Effector memory CD4-positive, alpha-beta T cell (primary cell): ENCODE results near the gene TMEM131.
"Not testable (repeated sequence)": the region's sequence is repeated elsewhere in the genome, so short reads cannot be mapped to it uniquely, and the experiment has no call there.

Experiments used
- DNase-seq, 3 donors: peaks; one replicate each; pipeline ENCODE4 v3.0.0-alpha.2; 2020
- H3K27ac ChIP-seq: 2 replicates; pipeline ENCODE4 v1.7.0; 2013; ENCODE audit warnings: mild to moderate bottlenecking, low read length, moderate library complexity; ENCODE audit not compliant: insufficient read depth, poor library complexity, severe bottlenecking
- H3K27me3 ChIP-seq: replicated peaks from 2 replicates; pipeline ENCODE4 v1.7.0; 2013; ENCODE audit warnings: mild to moderate bottlenecking, low read length; ENCODE audit not compliant: insufficient read depth, control insufficient read depth, poor library complexity, severe bottlenecking
- H3K36me3 ChIP-seq: 2 replicates; pipeline ENCODE4 v1.7.0; 2013; ENCODE audit warnings: mild to moderate bottlenecking, low read length, moderate library complexity; ENCODE audit not compliant: control insufficient read depth, insufficient read depth
- H3K4me1 ChIP-seq: 2 replicates; pipeline ENCODE4 v1.7.0; 2013; ENCODE audit warnings: low read length, mild to moderate bottlenecking; ENCODE audit not compliant: control insufficient read depth, insufficient read depth, poor library complexity, severe bottlenecking
- H3K4me3 ChIP-seq: 2 replicates; pipeline ENCODE4 v1.7.0; 2013; ENCODE audit warnings: low read length, low read depth, mild to moderate bottlenecking; ENCODE audit not compliant: insufficient read depth, poor library complexity, severe bottlenecking
- H3K9me3 ChIP-seq: 2 replicates; pipeline ENCODE4 v1.7.0; 2013; ENCODE audit warnings: mild to moderate bottlenecking, low read length, moderate library complexity; ENCODE audit not compliant: control insufficient read depth

TMEM131 gene

DNA sequence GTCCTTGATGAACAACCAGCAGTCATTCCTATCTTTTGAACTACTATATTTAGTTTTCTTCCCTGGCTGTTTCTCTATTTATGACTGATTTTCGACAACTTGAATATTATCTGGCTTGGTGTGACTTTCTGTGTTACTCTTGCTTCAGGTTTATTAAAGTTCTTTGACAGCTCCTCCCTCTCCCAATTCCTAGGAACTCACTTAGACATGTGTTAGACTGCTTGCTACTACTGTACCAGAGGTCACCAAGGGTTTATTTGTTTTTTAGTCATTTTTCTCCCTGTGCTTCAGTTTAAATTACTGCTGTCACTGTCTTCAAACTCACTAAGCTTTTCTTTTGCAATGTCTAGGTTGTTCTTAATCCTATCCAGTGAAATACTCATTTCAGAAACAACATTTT lies 90.5 kb downstream of the TMEM131 start:
- H3K9me3 ChIP-seq: no peaks in the 10 kb centered on the region
- no peak overlapping the region for H3K27ac ChIP-seq
- H3K4me3 ChIP-seq: no peak overlapping the region
- no peaks in the 10 kb centered on the region for H3K27me3 ChIP-seq
- H3K36me3 ChIP-seq: peaks cover 18% of the 10 kb centered on the region
- H3K4me1 ChIP-seq: no peaks in the 10 kb centered on the region
- DNase-seq: no peak

DNA sequence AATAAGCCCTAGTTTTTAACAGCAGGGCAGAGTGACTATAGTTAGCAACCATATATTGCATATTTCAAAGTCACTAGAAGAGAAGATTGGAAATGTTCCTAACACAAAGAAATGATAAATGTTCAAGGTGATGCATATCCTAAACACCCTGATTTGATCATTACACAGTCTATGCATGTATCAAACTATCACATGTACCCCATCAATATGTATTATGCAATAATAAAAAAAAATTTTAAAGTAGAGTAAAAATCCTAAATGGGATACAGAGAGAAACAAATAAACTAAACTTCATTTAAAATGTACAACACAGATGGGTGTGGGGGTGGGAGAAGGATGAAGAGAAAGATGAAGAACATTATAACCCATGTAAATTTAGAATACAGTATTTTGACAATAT lies 93.9 kb downstream of the TMEM131 start:
- Histone ChIP-seq H3K4me1 (no peaks in the 10 kb centered on the region), H3K27ac (no peak overlapping the region), H3K36me3 (peaks cover 10% of the 10 kb centered on the region), H3K9me3 (no peaks in the 10 kb centered on the region), H3K4me3 (no peak overlapping the region), H3K27me3 (no peaks in the 10 kb centered on the region)
- no peak for DNase-seq

DNA sequence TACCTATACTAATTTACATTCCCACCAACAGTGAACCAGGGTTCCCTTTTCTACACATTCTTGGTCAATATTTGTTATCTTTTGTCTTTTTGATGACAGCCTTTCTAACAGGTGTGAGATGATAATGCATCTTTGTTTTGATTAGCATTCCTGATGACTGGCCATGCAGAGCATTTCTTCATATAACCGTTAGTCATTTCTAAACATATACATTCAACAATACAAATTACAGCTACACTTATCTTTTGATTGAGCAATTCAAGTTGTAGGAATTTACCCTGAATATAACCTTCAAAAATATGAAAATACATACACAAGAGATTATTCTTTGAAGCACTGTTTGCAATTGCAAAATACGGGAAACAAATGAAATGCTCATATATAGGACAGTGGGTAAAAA lies 94.9 kb downstream of the TMEM131 start:
- no peak overlapping the region for H3K27ac ChIP-seq
- no peaks in the 10 kb centered on the region for H3K4me1 ChIP-seq
- no peak for DNase-seq
- H3K4me3 ChIP-seq: no peak overlapping the region
- H3K27me3 ChIP-seq: no peaks in the 10 kb centered on the region
- H3K36me3 ChIP-seq: peaks cover 4% of the 10 kb centered on the region
- H3K9me3 ChIP-seq: no peaks in the 10 kb centered on the region

DNA sequence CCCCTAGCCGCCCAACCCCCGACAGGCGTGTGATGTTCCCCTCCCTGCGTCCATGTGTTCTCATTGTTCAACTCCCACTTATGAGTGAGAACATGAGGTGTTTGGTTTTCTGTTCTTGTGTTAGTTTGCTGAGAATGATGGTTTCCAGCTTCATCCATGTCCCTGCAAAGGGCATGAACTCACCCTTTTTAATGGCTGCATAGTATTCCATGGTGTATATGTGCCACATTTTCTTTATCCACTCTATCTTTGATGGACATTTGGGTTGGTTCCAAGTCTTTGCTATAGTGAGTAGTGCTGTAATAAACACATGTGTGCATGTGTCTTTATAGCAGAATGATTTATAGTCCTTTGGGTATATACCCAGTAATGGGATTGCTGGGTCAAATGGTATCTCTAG lies 102.7 kb downstream of the TMEM131 start:
- not testable (repeated sequence) for H3K4me1 ChIP-seq, H3K27me3 ChIP-seq, H3K36me3 ChIP-seq, H3K4me3 ChIP-seq, H3K27ac ChIP-seq, DNase-seq, H3K9me3 ChIP-seq

DNA sequence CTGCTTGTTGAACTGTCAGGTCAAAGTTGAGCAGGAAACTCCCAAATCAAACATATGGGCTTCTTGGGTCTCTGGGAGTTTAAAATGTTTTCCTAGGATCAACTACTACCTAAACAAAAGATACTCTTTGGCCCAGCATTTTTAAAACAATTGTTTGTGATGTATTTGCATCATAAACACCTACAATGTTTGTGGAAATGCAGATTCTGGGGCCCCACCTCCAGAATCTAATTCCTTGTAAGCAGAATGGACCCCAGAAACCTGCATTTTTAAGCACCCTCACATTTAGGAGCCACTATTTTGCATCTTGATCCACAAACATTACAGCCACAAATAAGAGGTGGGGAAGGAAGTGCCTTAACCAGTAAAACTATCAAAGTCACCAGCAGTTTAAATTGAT lies 104.1 kb downstream of the TMEM131 start:
- Histone ChIP-seq H3K4me3 (no peak overlapping the region), H3K27me3 (no peaks in the 10 kb centered on the region), H3K27ac (no peak overlapping the region), H3K36me3 (peaks cover 12% of the 10 kb centered on the region), H3K4me1 (no peaks in the 10 kb centered on the region), H3K9me3 (peaks cover 6% of the 10 kb centered on the region)
- no peak for DNase-seq

DNA sequence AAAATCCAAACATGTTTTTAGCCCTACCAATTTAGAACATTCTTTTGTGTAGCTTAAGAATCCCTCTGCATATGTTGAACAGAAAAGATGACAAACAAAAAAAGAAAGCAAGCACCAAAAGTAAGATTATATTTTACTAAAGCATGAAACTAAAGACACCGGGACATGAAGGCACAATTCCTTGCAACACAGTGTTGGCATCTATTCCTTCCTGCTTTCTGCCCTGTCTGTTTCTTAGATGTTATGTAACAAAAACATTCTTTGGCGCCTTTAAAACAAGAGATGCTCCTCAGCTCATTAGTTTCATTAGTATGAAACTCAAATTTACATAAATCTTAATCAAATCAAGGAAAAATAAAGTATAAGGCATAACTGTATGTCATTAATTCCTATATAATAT lies 106.6 kb downstream of the TMEM131 start:
- no peak overlapping the region for H3K27ac ChIP-seq
- peaks cover 19% of the 10 kb centered on the region for H3K36me3 ChIP-seq
- no peak for DNase-seq
- no peaks in the 10 kb centered on the region for H3K27me3 ChIP-seq
- H3K4me1 ChIP-seq: no peaks in the 10 kb centered on the region
- H3K4me3 ChIP-seq: no peak overlapping the region
- peaks cover 17% of the 10 kb centered on the region for H3K9me3 ChIP-seq

DNA sequence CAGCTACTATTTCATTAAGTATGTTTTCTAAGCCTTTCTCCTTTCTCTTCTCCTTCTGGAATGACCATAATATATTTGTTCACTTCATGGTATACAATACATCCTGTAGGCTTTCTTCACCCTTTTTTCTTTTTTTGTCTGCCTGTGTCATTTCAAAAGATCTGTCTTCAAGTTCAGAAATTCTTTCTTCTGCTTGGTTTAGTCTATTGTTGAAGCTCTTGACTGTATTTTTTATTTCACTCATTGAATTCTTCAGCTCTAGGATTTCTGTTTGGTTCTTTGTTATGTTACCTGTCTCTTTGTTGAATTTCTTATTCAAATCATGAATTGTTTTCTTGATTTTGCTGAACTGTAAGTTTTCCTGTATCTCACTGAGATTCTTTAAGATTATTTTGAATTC lies 109.9 kb downstream of the TMEM131 start:
- DNase-seq: no peak
- Histone ChIP-seq H3K4me1 (no peaks in the 10 kb centered on the region), H3K9me3 (peaks cover 17% of the 10 kb centered on the region), H3K36me3 (peaks cover 19% of the 10 kb centered on the region), H3K27ac (no peak overlapping the region), H3K27me3 (no peaks in the 10 kb centered on the region), H3K4me3 (no peak overlapping the region)

DNA sequence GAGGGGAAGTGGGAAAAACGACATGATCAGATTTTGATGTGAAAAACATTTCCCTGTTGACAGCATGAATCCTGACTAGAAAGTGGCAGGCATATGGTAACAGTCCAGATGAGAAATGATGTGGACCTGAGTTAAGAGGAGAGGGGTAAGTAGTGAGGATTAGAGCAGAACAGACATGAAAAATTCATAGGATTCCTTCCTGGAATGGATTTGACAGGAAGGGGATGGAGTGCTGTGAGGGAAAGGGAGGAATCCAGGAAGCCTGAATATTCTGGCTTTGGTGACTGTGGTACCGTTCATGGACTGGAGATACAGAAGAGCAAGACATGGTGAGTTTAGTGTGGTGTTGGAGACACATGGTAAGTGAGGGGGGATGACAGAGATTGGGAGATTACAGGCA lies 115.4 kb downstream of the TMEM131 start:
- no peaks in the 10 kb centered on the region for H3K36me3 ChIP-seq
- no peak overlapping the region for H3K27ac ChIP-seq
- H3K9me3 ChIP-seq: no peaks in the 10 kb centered on the region
- no peaks in the 10 kb centered on the region for H3K27me3 ChIP-seq
- no peak for DNase-seq
- H3K4me1 ChIP-seq: no peaks in the 10 kb centered on the region
- no peak overlapping the region for H3K4me3 ChIP-seq

DNA sequence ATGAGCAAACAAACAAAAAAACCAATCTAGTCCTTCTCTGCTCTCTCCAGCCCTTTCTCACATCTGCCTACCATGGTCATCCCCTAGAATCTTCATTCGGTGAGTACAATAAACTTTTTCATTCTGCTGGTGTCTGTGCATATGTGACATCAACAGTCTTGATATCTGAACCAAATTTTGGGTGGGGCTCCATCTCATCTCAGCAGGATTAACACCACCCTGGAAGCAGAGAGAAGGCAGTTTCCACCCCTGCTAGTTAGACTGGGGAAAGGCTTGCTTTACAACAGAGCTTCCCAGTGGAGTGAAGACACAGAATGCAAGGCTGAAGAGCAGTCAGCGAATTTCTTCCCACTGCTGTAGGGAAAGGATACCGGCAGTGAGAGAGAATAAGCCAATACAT lies 116.9 kb downstream of the TMEM131 start:
- Histone ChIP-seq H3K27me3 (no peaks in the 10 kb centered on the region), H3K27ac (no peak overlapping the region), H3K4me1 (no peaks in the 10 kb centered on the region), H3K9me3 (no peaks in the 10 kb centered on the region), H3K36me3 (no peaks in the 10 kb centered on the region), H3K4me3 (no peak overlapping the region)
- no peak for DNase-seq

DNA sequence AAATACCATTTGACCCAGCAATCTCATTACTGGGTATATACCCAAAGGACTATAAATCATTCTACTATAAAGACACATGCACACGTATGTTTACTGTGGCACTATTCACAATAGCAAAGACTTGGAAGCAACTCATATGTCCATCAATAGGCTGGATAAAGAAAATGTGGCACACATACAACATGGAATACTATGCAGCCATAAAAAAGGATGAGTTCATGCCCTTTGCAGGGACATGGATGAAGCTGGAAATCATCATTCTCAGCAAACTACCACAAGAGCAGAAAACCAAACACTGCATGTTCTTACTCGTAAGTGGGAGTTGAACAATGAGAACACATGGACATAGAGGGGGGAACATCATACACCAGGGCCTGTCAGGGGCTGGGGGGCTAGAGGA lies 117.4 kb downstream of the TMEM131 start:
- not testable (repeated sequence) for DNase-seq

More for the DNA sequence above, 117.4 kb downstream of the TMEM131 start:
- not testable (repeated sequence) for H3K27ac ChIP-seq, H3K4me3 ChIP-seq, H3K9me3 ChIP-seq, H3K4me1 ChIP-seq, H3K27me3 ChIP-seq, H3K36me3 ChIP-seq
